Spinal cord (tissue), 10 donors: ENCODE data around the gene KLHDC1. TPM values are rescaled to one million over a fixed set of nuclear protein-coding genes. Genes with fewer than 3 reads are reported as not detected.
"Not testable (repeated sequence)": the region's sequence is repeated elsewhere in the genome, so short reads cannot be mapped to it uniquely, and the experiment has no call there.

Experiments
- DNase-seq, 6 donors: peaks; one replicate each; pipeline versions ENCODE4 v3.0.0 to v3.0.0-alpha.2; 2013 to 2015; ENCODE audit warnings: low spot score in 6 of 6, low read depth in 4 of 6
- H3K27ac ChIP-seq: one replicate; pipeline ENCODE4 v1.5.1; 2013; ENCODE audit warnings: low read depth, low read length, control low read depth
- H3K27me3 ChIP-seq: one replicate; pipeline ENCODE4 v1.6.1; 2013; ENCODE audit warnings: low read length; ENCODE audit not compliant: control insufficient read depth, insufficient read depth
- H3K36me3 ChIP-seq: one replicate; pipeline ENCODE4 v1.6.1; 2013; ENCODE audit warnings: low read length; ENCODE audit not compliant: control insufficient read depth, insufficient read depth
- H3K4me1 ChIP-seq: one replicate; pipeline ENCODE4 v1.6.1; 2013; ENCODE audit warnings: low read length; ENCODE audit not compliant: control insufficient read depth, insufficient read depth
- H3K4me3 ChIP-seq: one replicate; pipeline ENCODE4 v1.5.1; 2013; ENCODE audit warnings: low read depth, low read length, control low read depth
- H3K9me3 ChIP-seq: one replicate; pipeline ENCODE4 v1.6.1; 2013; ENCODE audit warnings: low read length; ENCODE audit not compliant: control insufficient read depth, insufficient read depth
- WGBS: methylation state at CpG from one replicate; pipeline ENCODE4 v1.1.5; 2013; ENCODE audit warnings: missing lambda C conversion rate; ENCODE audit not compliant: insufficient coverage; 5-methylcytosine and 5-hydroxymethylcytosine counted together
- polyA plus RNA-seq, 2 donors: library from polyadenylated mRNA; unstranded; fragments of 120-200 nt; gene quantifications; one replicate each; pipeline ENCODE4 v1.2.1, GENCODE V29; 2013; ENCODE audit not compliant: insufficient read length in 2 of 2
- total RNA-seq, 2 donors: library from RNA; depleted of rRNA in 1 of 2; stranded (reverse); fragments of 120-200 nt in 1 of 2; fragments of >200 nt in 1 of 2; gene quantifications; one replicate each; pipeline versions ENCODE4 v1.2.3 to v1.2.4, GENCODE V29; 2013 to 2014
- donor health status: healthy.

The KLHDC1 gene
- total and polyA plus RNA-seq, 4 donors: 4.7 to 14.9 (median 10.7) TPM

DNA sequence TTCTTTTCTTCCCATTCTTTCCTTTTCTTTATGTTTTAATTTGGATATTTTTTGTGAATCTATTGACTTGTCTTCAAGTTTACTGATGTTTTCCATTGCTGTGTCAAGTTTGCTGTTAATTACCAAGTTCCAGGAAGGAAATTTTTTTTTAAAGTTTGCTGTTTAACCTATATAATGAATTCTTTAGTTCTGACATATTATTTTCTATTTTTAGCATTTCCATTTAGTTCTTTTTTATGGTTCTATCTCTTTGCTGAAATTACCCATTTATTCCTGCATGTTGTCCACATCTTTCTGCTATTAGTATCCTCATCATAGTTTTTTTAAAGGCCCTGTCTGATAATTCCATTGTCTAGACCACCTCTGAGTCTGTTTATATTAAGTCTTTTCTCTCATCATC, 27.8 kb downstream of the KLHDC1 start:
- H3K36me3 ChIP-seq: peaks cover 12% of the 10 kb centered on the region
- H3K27me3 ChIP-seq: no peaks in the 10 kb centered on the region
- H3K9me3 ChIP-seq: no peaks in the 10 kb centered on the region
- no peak for DNase-seq
- H3K4me1 ChIP-seq: no peaks in the 10 kb centered on the region
- no peak overlapping the region for H3K27ac ChIP-seq
- H3K4me3 ChIP-seq: no peak overlapping the region

- WGBS: no CpG with 5 or more reads among the region's 9 CpGs
- not testable (repeated sequence) for H3K4me1 ChIP-seq, H3K27ac ChIP-seq, H3K9me3 ChIP-seq, H3K4me3 ChIP-seq, H3K27me3 ChIP-seq, DNase-seq
- H3K36me3 ChIP-seq: peaks cover 18% of the 10 kb centered on the region
Measured at GRCh38 chr14:49721733-49722435, 29.0 kb downstream of the KLHDC1 start.

DNA sequence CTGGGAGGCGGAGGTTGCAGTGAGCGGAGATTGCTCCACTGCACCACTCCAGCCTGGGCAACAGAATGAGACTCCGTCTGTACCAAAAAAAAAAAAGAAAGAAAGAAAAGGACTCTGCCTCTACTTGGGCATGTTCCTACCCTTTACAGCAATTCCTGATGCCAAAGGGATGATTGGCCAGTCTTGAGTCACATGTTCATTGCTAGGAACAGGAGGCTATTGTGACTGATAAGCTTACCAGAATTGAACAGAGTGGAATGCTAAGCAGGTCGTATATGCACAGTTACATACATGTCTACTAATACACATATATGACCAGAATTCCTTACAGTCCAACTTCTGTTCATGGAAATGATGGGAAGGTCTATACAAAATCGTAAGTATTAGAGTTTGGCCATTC, 34.3 kb downstream of the KLHDC1 start:
- no peak for DNase-seq
- no peak overlapping the region for H3K27ac ChIP-seq
- peaks cover 16% of the 10 kb centered on the region for H3K36me3 ChIP-seq
- H3K27me3 ChIP-seq: no peaks in the 10 kb centered on the region
- H3K4me3 ChIP-seq: no peak overlapping the region
- H3K9me3 ChIP-seq: no peaks in the 10 kb centered on the region
- 100% methylated on average over 1 of the region's 5 CpGs for WGBS
- no peaks in the 10 kb centered on the region for H3K4me1 ChIP-seq

- no peaks in the 10 kb centered on the region for H3K9me3 ChIP-seq
- peaks cover 13% of the 10 kb centered on the region for H3K36me3 ChIP-seq
- no peak overlapping the region for H3K27ac ChIP-seq
- no peak overlapping the region for H3K4me3 ChIP-seq
- DNase-seq: peak in 1 of 6 donors; percentile 1
- 80% methylated on average over 1 of the region's 3 CpGs for WGBS
- no peaks in the 10 kb centered on the region for H3K27me3 ChIP-seq
- H3K4me1 ChIP-seq: no peaks in the 10 kb centered on the region
Measured at GRCh38 chr14:49732896-49733295, 40.0 kb downstream of the KLHDC1 start.

- H3K4me1 ChIP-seq: no peaks in the 10 kb centered on the region
- peaks cover 10% of the 10 kb centered on the region for H3K36me3 ChIP-seq
- no peak for DNase-seq
Measured at GRCh38 chr14:49733836-49734235, 40.9 kb downstream of the KLHDC1 start.

GRCh38 chr14:49735669-49736068, 42.7 kb downstream of the KLHDC1 start:
- H3K27ac ChIP-seq, H3K4me1 ChIP-seq, H3K9me3 ChIP-seq, DNase-seq, H3K4me3 ChIP-seq, H3K27me3 ChIP-seq: not testable (repeated sequence)
- peaks cover 14% of the 10 kb centered on the region for H3K36me3 ChIP-seq
- WGBS: 100% methylated on average over 2 of the region's 4 CpGs

More at GRCh38 chr14:49733836-49734235, 40.9 kb downstream of the KLHDC1 start:
- no peaks in the 10 kb centered on the region for H3K9me3 ChIP-seq
- no peaks in the 10 kb centered on the region for H3K27me3 ChIP-seq
- no peak overlapping the region for H3K27ac ChIP-seq
- H3K4me3 ChIP-seq: no peak overlapping the region

GRCh38 chr14:49745191-49745590, 52.3 kb downstream of the KLHDC1 start:
- no peak overlapping the region for H3K27ac ChIP-seq
- no peak for DNase-seq
- no peaks in the 10 kb centered on the region for H3K27me3 ChIP-seq
- H3K4me1 ChIP-seq: no peaks in the 10 kb centered on the region
- 80% methylated on average over 1 of the region's 1 CpG for WGBS
- H3K36me3 ChIP-seq: peaks cover 15% of the 10 kb centered on the region
- no peak overlapping the region for H3K4me3 ChIP-seq
- H3K9me3 ChIP-seq: no peaks in the 10 kb centered on the region

- H3K9me3 ChIP-seq, DNase-seq, H3K4me3 ChIP-seq, H3K27ac ChIP-seq, H3K4me1 ChIP-seq, H3K27me3 ChIP-seq, H3K36me3 ChIP-seq: not testable (repeated sequence)
Measured at GRCh38 chr14:49746476-49746875, 53.6 kb downstream of the KLHDC1 start.

GRCh38 chr14:49754570-49755097, 61.7 kb downstream of the KLHDC1 start:
- no peaks in the 10 kb centered on the region for H3K36me3 ChIP-seq
- H3K27ac ChIP-seq: no peak overlapping the region
- H3K9me3 ChIP-seq: no peaks in the 10 kb centered on the region
- no peaks in the 10 kb centered on the region for H3K27me3 ChIP-seq
- no peak overlapping the region for H3K4me3 ChIP-seq
- no peaks in the 10 kb centered on the region for H3K4me1 ChIP-seq
- WGBS: 88% methylated on average over 1 of the region's 5 CpGs
- DNase-seq: no peak

- WGBS: no CpG with 5 or more reads among the region's 3 CpGs
- Histone ChIP-seq H3K27ac (no peak overlapping the region), H3K4me3 (no peak overlapping the region), H3K4me1 (no peaks in the 10 kb centered on the region), H3K36me3 (no peaks in the 10 kb centered on the region), H3K27me3 (no peaks in the 10 kb centered on the region), H3K9me3 (no peaks in the 10 kb centered on the region)
- no peak for DNase-seq
Measured at GRCh38 chr14:49755378-49755777, 62.5 kb downstream of the KLHDC1 start.
